Measurements from ENCODE around the gene DNAJC25. TPM values are rescaled to one million over a fixed set of nuclear protein-coding genes. Genes with fewer than 3 reads are reported as not detected.

The DNAJC25 gene
- polyA plus RNA-seq, 1 donor from 2014 or later, result 20.0 TPM

GRCh38 chr9:111604054-111604615 is 27.0 kb upstream of the DNAJC25 start:
- no peaks in the 10 kb centered on the region for H3F3A ChIP-seq (ENCODE audit: insufficient read depth, low read length, poor library complexity, severe bottlenecking)
- no peaks in the 10 kb centered on the region for H3K9me3 ChIP-seq (ENCODE audit: low read length)
- no peak overlapping the region for H3K27ac ChIP-seq (ENCODE audit: low read length)
- no peaks in the 10 kb centered on the region for H3K9me2 ChIP-seq (ENCODE audit: insufficient read depth, low read length)
- TF ChIP-seq CTCF (IDR thresholded peaks at IDR 0.05; ENCODE audit: poor library complexity, severe bottlenecking), result no peak
- TF ChIP-seq RAD21 (conservative IDR thresholded peaks at IDR 0.05), result no peak
- TF ChIP-seq REST (IDR thresholded peaks at IDR 0.05; ENCODE audit: borderline replicate concordance), result no peak
- H3K4me2 ChIP-seq (ENCODE audit: low read length), result no peak overlapping the region
- H2AFZ ChIP-seq (ENCODE audit: low read depth, low read length), result no peak overlapping the region
- no peak overlapping the region for H3K9ac ChIP-seq (ENCODE audit: low read length)
- H3K36me3 ChIP-seq (ENCODE audit: insufficient read depth, low read length), result no peaks in the 10 kb centered on the region
- H3K27me3 ChIP-seq (ENCODE audit: insufficient read depth, low read depth, low read length), result peaks cover 12% of the 10 kb centered on the region
- H3K79me2 ChIP-seq (replicated peaks; ENCODE audit: insufficient read depth, low read length), result no peaks in the 10 kb centered on the region
- H4K20me1 ChIP-seq (ENCODE audit: insufficient read depth), result no peaks in the 10 kb centered on the region
- H3K4me3 ChIP-seq (ENCODE audit: low read length), result no peak overlapping the region

- H3K27ac ChIP-seq (ENCODE audit: low read length), result no peak overlapping the region
- no peak overlapping the region for H3K9ac ChIP-seq (ENCODE audit: low read length)
- H3K4me3 ChIP-seq (ENCODE audit: low read length), result no peak overlapping the region
- no peaks in the 10 kb centered on the region for H3F3A ChIP-seq (ENCODE audit: insufficient read depth, low read length, poor library complexity, severe bottlenecking)
- H3K9me3 ChIP-seq (ENCODE audit: low read length), result no peaks in the 10 kb centered on the region
- H2AFZ ChIP-seq (ENCODE audit: low read depth, low read length), result no peak overlapping the region
- TF ChIP-seq EP300 (conservative IDR thresholded peaks at IDR 0.05; ENCODE audit: poor library complexity, severe bottlenecking) (no peak), MXI1 (conservative IDR thresholded peaks at IDR 0.05; ENCODE audit: poor library complexity, severe bottlenecking) (no peak), RAD21 (conservative IDR thresholded peaks at IDR 0.05) (no peak), EZH2 (IDR thresholded peaks at IDR 0.05; ENCODE audit: borderline replicate concordance, insufficient read depth, low read length, poor library complexity, severe bottlenecking) (no peak), SMC3 (conservative IDR thresholded peaks at IDR 0.05; ENCODE audit: poor library complexity) (no peak), POLR2AphosphoS5 (IDR thresholded peaks at IDR 0.05) (no peak), REST (IDR thresholded peaks at IDR 0.05; ENCODE audit: borderline replicate concordance) (no peak), TAF1 (IDR thresholded peaks at IDR 0.05; ENCODE audit: low read depth) (no peak), CTCF (IDR thresholded peaks at IDR 0.05; ENCODE audit: poor library complexity, severe bottlenecking) (no peak)
- H3K79me2 ChIP-seq (replicated peaks; ENCODE audit: insufficient read depth, low read length), result no peaks in the 10 kb centered on the region
- no peaks in the 10 kb centered on the region for H4K20me1 ChIP-seq (ENCODE audit: insufficient read depth)
- H3K36me3 ChIP-seq (ENCODE audit: insufficient read depth, low read length), result no peaks in the 10 kb centered on the region
- no peak overlapping the region for H3K4me2 ChIP-seq (ENCODE audit: low read length)
- H3K27me3 ChIP-seq (ENCODE audit: insufficient read depth, low read depth, low read length), result peaks cover 3% of the 10 kb centered on the region
- H3K9me2 ChIP-seq (ENCODE audit: insufficient read depth, low read length), result no peaks in the 10 kb centered on the region
These were observed 26.0 kb upstream of the DNAJC25 start for GRCh38 chr9:111605041-111605559.
